ENCODE results near the gene SLC4A4. TPM values are rescaled to one million over a fixed set of nuclear protein-coding genes. Genes with fewer than 3 reads are reported as not detected.

Gene SLC4A4
- total and polyA plus RNA-seq, 2 of the 8 experiments (the other 6 are each of a cell fraction or from before 2014, with no cell fraction given), result 0.67 to 2.8 TPM

GRCh38 chr4:71472946-71473345, 134.1 kb downstream of the SLC4A4 start:
- no peak overlapping the region for H3K18ac ChIP-seq (ENCODE audit: extremely low read depth, low read length)
- no peak overlapping the region for H3K4ac ChIP-seq (replicated peaks; ENCODE audit: insufficient read length, low read depth, low read length)
- POLR2A ChIA-PET (ENCODE audit: partially characterized antibody), result no interaction called here
- no peak overlapping the region for H2BK15ac ChIP-seq (ENCODE audit: low read length)
- no peaks in the 10 kb centered on the region for H4K20me1 ChIP-seq (replicated peaks in 1 of 2; ENCODE audit: control insufficient read depth in 1 of 2, insufficient read depth in 2 of 2, low read length in 2 of 2)
- 88% methylated on average over 2 of the region's 2 CpGs; no CpG with 5 or more reads in 1 of the 2 experiments for WGBS, 2 experiments (ENCODE audit: extremely low coverage in 1 of 2, insufficient coverage in 1 of 2, insufficient read length in 1 of 2, insufficient replicate concordance in 2 of 2, low coverage in 1 of 2, low lambda C conversion rate in 2 of 2, missing lambda C conversion rate in 1 of 2)
- no peak overlapping the region for H3K9ac ChIP-seq (replicated peaks in 1 of 4; ENCODE audit: extremely low read depth in 1 of 4, low read depth in 3 of 4, low read length in 3 of 4)
- peaks cover 0 to 1% (median 0%) of the 10 kb centered on the region in 4 experiments; a peak in 1 of 7 replicates for H3K27me3 ChIP-seq (replicated peaks in 1 of 4; ENCODE audit: control insufficient read depth in 3 of 4, extremely low read depth in 1 of 4, insufficient read depth in 3 of 4, low read length in 3 of 4)
- H2AK5ac ChIP-seq (ENCODE audit: low read depth, low read length), result no peak overlapping the region
- H4K8ac ChIP-seq (ENCODE audit: extremely low read depth, insufficient read depth, low read length), result no peak overlapping the region
- H3K14ac ChIP-seq (ENCODE audit: insufficient read length), result no peak overlapping the region
- no peak overlapping the region for H2BK12ac ChIP-seq (ENCODE audit: low read depth, low read length)
- H3K23ac ChIP-seq (ENCODE audit: insufficient read length), result no peak overlapping the region
- no peaks in the 10 kb centered on the region for H3K79me2 ChIP-seq (ENCODE audit: control insufficient read depth in 1 of 2, insufficient read depth in 2 of 2, low read length in 2 of 2)
- H3K4me1 ChIP-seq (replicated peaks in 1 of 4; ENCODE audit: control insufficient read depth in 3 of 4, insufficient read depth in 4 of 4, low read length in 3 of 4), result no peaks in the 10 kb centered on the region; a peak in 1 of 7 replicates
- CTCF ChIA-PET (ENCODE audit: partially characterized antibody), result interaction anchor here (0.6 kb wide), 1 partner anchor 810 kb away, joined by 3 read pairs; no protein-coding TSS in a partner anchor
- H3K4me3 ChIP-seq (ENCODE audit: extremely low read depth in 1 of 4, insufficient read depth in 2 of 4, low read depth in 3 of 4, low read length in 4 of 4), result no peak overlapping the region
- no peak overlapping the region for H4K91ac ChIP-seq (replicated peaks; ENCODE audit: insufficient read length, low read length)
- H3K4me2 ChIP-seq (ENCODE audit: insufficient read depth in 1 of 2, low read depth in 2 of 2, low read length in 2 of 2), result no peak overlapping the region
- no peak overlapping the region for H2BK120ac ChIP-seq (replicated peaks; ENCODE audit: low read depth, low read length)
- H3K9me3 ChIP-seq (ENCODE audit: insufficient read depth in 2 of 2, low read depth in 1 of 2, low read length in 1 of 2), result no peaks in the 10 kb centered on the region
- H3K36me3 ChIP-seq (ENCODE audit: control insufficient read depth in 2 of 4, insufficient read depth in 4 of 4, low read length in 3 of 4), result no peaks in the 10 kb centered on the region; a peak in 1 of 8 replicates
- no peak overlapping the region for H3K27ac ChIP-seq (ENCODE audit: low read depth, low read length)
- H2BK20ac ChIP-seq (ENCODE audit: low read length), result no peak overlapping the region
- no peak overlapping the region for H3K56ac ChIP-seq (replicated peaks; ENCODE audit: insufficient read length, low read depth, low read length)
- no peaks in the 10 kb centered on the region for H3K23me2 ChIP-seq (ENCODE audit: low read depth, low read length)
- no peak overlapping the region for H4K5ac ChIP-seq (ENCODE audit: insufficient read length, low read depth, low read length)
- FAIRE-seq, result no peak
- H3K79me1 ChIP-seq (ENCODE audit: low read depth, low read length), result no peaks in the 10 kb centered on the region
- H2BK5ac ChIP-seq (ENCODE audit: low read depth, low read length), result no peak overlapping the region
- no peak for DNase-seq (ENCODE audit: low read depth in 1 of 2, low spot score in 2 of 2)
- H2AFZ ChIP-seq (ENCODE audit: low read length), result no peak overlapping the region
- TF ChIP-seq ZNF274 (IDR thresholded peaks at IDR 0.05; ENCODE audit: borderline replicate concordance, extremely low read depth, low read length), result no peak
- no peak for TF ChIP-seq HDAC6 (IDR thresholded peaks at IDR 0.05; ENCODE audit: low read depth, low read length)
- TF ChIP-seq CEBPB (IDR thresholded peaks at IDR 0.05; ENCODE audit: low read depth, low read length), result no peak
- TF ChIP-seq SP2 (IDR thresholded peaks at IDR 0.05; ENCODE audit: low read length), result no peak
- no peak for TF ChIP-seq CHD2 (IDR thresholded peaks at IDR 0.05; ENCODE audit: low read length)

All from H1 (cell line).